Measurements from ENCODE around the gene SLC6A8.
"Not testable (repeated sequence)": the region's sequence is repeated elsewhere in the genome, so short reads cannot be mapped to it uniquely, and the experiment has no call there.

SLC6A8 gene

DNA sequence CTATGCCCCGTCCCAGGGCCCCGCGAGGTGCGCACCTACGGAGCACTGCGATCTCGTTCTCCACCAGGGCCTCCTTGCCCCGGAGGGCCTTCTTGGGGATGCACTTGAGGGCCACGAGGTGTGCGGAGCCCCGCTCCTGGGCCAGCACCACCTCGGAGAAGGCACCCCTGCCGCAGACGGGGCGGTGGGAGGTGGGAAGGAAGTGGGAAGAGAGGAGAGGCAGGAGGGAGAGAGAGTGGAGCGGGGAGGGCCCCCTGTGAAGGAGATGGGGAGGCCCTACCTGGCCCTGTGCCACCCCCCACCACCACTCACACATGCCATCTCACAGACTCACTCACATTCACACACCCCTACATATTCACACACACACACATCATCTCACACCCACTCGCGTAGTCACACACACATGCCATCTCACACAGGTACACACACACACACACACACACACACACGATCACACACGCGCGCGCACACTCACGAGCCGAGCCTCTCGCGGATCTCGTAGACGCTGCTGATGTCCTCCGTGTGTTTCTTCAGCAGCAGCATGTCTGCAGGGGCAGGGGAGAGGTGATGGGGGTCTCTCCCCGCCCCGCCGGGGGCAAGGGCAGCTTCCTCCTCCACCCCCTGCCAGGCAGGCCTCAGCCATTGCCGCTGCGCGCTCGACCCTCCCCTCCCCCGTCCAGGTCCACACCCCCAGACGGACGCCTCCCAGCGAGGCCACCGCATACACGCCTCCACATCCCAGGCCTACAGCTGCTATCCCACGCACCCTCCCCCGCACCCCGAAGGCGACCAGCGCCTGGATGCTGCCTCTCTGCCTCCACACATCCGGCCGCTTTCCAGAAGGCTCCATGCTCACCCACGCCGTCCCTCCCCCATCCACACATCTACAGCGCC lies 14.9 kb upstream of the SLC6A8 start:
- DNase-seq, result no peak

DNA sequence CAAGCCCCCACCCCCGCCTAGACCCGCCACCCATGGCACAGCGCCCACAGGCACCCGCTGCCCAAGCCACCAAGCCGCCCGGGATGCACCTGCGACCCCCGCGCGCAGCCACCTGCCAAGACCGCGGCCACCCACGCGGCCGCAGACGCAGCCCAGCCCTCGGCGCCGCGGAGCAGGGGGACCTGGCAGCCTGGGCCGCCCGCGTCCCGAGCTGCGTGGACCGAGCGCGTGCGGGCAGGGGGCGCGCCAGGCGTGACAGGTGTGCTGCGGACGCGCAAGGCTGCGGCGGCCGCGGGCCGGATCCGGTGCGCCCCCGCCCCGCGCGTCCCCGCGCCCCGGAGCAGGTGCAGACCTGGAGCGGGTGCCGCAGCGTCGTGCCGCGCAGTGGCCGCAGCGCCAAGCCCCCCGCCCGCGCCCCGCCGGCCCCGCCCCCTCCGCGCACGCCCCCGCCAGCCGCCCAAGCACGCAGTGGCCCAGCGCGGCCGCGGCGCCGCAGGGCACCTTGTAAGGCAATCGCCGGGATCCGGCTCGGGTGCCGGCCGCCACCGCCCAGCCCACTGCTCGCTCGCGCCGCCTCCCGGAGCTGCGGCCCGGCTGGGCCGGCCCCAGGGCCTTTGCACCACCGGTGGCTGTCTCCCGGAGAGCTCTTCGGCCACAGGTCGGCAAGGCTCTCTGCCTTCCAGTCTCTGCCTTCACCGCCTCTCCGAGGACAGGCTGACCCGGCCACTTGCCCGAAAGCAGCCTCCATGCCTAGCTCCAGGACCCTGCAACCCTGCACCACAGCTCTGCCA lies 14.1 kb upstream of the SLC6A8 start, which contains the start of gene PNCK:
TSS of gene PNCK (minus strand) at position 386 of the 791 bp plus-strand sequence. CDS start 737 bp downstream, outside the sequence.
- DNase-seq, result no peak

DNA sequence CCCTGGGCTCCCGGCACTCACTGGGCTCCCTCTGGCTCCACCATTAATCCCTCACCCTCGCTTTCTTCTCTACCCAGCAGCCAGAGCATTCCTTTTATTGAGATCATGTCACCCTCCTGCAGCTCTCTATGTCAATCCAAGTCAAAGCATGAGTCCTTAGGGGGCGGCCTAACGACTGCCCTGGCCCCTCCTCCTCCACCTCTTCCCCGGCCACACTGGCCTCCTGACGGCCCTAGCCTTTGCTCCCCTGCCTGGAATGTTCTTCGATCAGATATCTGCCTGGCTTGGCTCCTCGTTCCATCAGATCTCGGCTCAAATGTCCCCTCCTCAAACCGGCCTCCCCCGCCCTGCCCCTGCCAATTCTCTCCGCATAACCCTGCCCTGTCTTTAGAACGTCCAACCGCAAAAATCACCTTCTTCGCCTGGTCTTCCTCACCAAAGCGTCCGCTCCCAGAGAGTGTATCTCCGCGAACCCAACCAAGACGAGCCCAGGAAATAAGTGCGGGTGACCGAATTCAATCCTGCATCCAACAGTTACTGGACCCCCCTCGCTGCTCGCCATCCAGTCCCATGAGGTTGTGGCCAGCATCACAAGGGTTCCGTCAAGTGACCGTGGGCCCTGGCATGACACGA lies 13.4 kb upstream of the SLC6A8 start:
- no peak for DNase-seq

DNA sequence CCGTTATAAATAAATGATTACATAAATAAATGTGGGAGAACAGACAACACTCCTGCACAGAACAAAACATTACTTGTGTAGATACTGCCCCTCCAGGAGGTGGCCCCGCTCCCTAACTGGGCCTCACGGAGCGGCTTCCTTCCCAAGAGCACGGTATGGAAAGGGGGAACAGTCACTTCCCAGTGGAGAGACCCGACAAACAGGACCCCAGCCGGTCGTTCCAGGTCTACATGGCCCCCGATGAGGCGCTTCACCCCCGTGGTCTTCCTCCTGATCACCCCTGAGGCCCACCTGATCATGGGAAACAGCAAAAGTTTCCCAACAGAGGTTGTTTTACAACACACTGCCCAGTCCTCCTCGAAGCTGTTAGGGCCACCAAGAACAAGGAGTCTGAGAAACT lies 6.6 kb upstream of the SLC6A8 start:
- DNase-seq, result no peak

DNA sequence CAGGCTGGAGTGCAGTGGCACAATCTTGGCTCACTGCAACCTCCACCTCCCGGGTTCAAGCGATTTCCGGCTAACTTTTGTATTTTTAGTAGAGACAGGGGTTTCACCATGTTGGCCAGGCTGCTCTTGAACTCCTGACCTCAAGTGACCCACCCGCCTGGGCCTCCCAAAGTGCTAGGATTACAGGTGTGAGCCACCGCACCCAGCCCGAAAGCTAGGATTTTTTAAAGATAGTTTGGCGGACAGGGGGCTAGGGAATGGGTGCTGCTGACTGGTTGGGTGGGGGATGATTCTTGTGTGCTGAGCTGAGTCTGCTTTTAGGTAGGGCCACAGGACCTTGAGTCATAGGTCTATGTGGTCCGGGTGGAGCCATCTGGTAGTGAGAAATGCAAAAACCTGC lies 4.2 kb upstream of the SLC6A8 start:
- not testable (repeated sequence) for DNase-seq

DNA sequence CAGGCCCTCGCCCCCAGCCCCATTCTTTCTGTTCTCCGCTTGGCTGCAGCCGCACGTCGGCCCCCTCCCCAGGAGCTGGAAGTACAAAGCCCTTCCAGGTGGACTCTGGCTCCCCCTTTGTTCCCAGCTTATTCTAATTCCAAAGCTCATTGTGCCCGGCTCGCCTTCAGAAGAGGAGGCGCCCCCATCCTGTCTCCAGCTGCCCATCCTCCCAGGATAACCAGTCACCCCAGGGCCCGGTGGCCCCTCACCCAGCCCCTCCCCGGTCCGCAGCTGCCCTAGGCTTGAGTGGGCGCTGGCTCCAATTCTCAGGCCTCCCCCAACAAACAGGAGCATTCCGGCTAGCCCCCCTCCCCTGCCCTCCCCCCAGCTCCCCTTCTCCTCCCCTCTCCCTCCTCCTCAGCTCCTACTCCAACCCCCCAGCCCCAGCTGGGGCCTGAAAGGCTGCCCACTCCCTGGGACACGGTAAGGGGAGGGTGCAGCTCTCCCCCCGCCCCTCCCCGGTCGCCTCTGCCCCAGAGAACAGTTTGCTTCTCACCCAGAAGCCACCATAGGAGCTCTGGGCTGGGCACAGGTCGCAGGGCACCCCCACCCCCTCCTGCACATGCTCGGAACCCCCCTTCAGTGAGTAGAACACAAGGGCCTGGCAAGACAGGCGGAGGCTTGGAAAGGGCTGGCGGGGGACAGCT lies 3.1 kb upstream of the SLC6A8 start:
- peak; percentile 65 for DNase-seq

DNA sequence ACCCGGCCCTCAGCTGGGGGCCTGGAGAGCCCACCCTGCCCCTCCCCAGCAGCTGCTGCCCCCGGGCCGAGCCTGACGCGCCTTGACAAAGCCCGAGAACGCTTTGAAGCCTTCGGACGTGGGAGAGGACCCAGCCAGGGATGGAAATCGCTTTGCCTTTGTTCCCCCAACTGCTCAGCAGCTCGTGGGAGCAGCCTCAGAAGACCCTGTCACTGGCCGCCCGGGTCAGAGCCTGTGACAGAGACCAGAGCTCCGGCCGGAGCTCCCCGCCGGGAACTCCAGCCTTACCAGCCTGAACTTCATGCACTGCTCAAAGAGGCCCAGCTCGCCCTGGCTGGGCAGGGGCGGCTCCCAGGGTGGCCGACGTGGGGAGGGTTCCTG lies 2.6 kb upstream of the SLC6A8 start:
- no peak for DNase-seq

DNA sequence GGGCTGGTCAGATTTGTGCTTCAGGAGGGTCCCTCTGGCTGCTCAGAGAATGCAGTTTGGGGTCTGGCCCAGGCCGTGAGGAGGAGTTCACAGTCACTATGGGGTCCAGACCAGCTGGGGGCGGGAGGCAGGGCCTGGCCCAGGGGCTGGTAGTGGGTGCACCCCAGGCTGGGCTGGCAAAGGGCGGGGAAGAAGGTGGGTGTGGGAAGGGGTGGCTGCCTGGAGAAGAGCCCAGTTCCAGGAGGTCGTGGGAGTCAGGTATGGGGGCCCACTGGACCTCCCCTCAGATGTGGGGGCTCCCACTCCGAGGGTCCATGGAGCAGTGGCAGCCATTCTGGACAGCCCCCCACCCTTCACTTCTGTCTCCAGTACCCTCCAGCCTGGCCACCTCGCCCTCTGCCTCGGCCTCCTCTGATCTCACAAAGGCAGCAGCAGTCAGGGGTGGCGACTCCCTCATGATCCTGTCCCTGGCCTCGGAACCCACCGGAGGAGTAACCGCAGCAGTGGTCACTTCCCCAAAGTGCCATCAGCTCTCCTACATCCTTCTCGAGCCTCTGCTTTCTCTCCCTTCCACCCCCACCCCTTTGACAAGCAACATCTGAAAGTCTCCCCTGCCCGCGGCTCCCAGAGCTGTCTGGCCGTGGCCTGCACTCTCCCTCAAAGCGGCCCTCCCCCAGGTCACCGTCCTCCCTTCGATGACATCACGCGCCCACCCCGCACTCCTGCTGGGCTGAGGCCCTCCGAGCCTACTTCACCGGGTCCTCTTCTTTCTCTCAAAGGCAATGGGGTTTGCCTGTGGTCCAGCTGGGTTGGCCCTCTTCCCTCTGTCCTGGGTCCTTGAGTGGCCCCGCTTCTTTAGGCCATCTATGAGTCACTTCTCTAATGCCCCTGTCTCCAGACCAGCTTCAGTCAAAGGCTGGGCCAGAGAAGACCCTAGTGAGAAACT lies 1.7 kb upstream of the SLC6A8 start:
- peak; percentile 37 for DNase-seq

DNA sequence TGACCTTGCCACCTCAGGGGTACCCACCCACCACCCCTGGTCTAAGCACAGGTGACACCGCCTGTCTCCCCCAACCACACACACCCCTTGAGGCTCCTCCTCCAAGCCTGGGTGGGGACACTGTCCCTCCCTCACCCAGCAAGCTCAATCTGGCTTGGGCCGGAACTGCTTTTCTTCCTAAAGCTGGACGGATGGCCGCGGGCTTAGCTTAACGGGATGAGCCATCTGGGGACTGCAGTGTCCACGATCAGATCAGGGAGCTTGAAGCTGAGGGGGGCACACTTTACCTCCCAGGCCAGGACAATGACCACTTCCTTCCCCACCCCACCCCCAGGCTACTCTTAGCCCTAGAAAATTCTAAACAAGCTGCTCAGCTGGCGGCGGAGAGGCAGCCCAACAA lies 1.0 kb upstream of the SLC6A8 start:
- peak; percentile 48 for DNase-seq

DNA sequence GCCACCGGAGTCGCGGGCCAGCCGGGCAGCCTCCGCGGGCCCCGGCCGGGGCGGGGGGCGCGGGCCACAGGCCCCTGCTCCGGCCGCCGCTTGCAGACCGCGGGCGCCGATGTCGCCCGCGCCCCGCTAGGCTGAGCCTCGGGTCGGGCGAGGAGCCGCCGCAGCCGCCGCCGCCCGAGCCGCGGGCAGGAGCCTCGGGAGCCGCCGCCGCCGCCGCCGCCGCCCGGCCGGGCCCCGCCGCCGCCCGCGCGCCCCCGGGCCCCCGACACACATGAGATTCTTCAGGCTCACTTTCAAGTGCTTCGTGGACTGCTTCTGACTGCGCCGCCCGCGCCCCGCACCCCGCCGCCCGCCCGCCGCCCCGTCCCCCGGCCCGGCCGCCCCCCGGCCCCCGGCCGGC lies 345 bp downstream of the SLC6A8 start:
- DNase-seq, result no peak

DNA sequence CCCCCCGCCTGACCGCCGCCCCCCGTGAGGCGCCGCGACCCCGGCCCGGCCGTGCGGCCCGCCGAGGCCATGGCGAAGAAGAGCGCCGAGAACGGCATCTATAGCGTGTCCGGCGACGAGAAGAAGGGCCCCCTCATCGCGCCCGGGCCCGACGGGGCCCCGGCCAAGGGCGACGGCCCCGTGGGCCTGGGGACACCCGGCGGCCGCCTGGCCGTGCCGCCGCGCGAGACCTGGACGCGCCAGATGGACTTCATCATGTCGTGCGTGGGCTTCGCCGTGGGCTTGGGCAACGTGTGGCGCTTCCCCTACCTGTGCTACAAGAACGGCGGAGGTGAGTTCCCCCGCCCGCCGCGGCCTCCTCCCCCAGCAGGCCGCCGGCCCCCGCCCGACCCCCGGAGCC lies 780 bp downstream of the SLC6A8 start:
- DNase-seq, result no peak

DNA sequence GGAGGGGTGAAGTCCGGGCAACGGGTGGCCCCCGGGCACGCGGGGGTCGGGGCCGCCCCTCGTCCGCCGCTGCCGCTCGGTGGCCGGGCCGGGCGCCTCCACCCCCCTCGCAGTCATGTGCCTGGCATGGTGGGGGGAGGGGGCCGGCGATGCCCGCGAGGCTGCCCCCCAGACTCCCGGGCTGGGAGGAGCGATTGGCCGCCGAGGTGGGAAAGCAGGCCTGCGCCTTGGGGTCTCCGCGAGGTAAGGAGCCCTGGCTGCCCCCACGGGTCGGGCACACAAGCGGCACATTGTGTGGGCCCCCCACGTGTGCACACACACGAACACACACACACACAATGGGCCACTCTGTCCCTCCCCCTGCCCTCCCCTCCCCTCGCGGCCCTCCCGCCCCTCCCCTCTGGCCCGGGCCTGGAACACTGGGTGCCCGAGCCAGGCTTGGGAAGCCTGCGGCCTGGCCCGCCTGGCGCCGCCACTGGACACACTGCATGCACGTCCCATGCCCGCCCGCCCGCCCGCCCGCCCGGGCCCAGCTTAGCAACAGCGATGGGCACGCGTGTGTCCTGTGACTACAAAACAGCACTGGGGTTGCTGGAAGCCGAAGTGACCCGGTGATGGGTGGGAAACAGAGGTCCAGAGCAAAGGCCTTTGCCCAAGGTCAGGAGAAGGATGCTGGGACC lies 1.3 kb downstream of the SLC6A8 start:
- peak; percentile 34 for DNase-seq

DNA sequence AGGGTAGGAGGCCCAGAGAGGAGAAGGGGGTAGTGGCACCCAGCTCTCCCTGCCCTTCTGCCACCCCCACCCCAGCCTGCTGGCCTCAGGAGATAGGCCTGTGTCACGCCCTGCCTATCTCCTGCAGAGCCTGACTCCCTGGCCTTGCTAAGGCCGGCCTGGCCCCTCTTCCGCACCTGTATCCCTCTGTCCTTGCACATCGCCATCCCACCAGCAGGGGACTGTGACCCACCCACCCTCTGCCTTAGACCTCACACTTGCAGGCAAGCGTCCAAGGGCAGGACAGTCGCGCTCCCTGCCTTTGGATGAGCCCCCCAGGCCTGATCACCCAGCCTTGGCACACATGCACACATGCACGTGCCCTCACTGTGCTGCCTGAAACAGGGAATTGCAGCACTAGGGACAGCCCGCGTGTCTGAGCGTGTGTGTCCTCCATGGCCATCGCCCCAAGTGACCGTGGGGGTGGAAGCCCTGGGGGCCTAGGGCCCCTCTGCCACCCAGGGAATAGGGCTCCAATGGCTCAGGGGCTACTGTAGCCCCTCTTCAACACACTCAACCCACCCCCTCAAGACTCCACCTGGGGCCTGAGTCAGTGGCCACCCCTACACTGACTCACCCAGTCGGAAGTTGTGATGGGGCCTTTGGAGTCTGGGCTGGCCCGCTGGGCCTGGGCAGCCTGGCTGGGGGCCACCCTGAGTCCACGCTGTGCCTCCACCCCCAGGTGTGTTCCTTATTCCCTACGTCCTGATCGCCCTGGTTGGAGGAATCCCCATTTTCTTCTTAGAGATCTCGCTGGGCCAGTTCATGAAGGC lies 2.1 kb downstream of the SLC6A8 start:
- peak; percentile 35 for DNase-seq

DNA sequence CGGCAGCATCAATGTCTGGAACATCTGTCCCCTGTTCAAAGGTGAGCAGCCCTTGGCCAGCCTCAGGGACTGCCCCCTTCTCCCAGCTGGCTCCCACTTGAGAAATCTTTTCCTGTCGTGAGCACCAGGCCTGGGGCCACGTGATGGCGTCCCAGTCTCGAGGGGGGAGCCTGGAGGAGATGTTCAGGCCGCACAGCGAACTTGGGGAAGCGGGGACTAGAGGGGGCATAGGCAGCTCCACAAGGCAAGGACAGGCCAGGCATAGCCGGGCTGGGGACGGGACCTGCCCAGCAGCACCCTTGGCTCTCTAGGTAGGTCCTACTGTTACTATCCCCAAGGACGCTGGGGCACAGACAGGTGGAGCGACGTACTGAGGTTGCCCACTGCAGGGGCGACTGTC lies 2.7 kb downstream of the SLC6A8 start:
- DNase-seq, result no peak

DNA sequence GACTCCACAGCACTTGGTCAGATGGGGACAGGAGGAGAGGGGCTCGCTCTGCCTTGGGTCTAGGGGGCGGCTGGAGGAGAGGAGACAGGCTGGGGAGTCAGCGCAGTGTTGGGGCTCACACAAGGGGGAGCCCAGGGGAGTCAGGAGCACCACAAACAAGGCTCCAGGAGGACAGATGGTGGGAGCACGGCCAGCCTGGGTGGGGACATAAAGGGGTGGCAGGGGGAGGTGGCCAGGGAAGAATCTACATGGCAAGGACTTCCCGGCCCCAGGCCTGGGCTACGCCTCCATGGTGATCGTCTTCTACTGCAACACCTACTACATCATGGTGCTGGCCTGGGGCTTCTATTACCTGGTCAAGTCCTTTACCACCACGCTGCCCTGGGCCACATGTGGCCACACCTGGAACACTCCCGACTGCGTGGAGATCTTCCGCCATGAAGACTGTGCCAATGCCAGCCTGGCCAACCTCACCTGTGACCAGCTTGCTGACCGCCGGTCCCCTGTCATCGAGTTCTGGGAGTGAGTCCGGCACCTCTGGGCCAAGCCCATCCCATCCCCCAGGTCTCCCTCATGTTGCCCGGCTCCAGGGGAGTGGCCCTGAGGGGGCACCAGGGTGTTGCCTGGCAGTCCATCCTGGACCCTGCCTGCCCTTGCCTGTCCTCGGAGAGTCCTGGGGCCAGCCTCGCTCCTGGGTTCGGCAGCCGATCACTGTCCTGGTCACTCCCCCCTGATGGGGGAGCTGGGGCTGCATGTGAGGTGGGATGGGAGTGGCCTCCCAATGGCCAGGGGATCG lies 3.5 kb downstream of the SLC6A8 start:
- not testable (repeated sequence) for DNase-seq

DNA sequence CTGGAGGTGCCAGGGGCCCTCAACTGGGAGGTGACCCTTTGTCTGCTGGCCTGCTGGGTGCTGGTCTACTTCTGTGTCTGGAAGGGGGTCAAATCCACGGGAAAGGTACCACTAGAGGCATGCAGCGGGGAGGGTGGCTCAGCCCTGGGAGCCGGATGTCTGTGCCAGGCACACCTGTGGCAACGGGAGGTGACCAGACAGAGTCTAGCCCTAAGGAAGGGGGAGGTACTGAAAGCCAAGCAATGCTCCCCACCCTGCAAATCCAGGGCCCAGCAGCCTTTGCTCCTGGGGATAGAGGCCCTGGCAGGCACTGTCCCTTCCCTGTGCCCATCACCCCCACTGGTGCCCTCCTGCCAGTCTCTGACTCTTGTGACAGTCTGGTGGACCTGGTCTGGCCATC lies 4.3 kb downstream of the SLC6A8 start:
- DNase-seq, result no peak

DNA sequence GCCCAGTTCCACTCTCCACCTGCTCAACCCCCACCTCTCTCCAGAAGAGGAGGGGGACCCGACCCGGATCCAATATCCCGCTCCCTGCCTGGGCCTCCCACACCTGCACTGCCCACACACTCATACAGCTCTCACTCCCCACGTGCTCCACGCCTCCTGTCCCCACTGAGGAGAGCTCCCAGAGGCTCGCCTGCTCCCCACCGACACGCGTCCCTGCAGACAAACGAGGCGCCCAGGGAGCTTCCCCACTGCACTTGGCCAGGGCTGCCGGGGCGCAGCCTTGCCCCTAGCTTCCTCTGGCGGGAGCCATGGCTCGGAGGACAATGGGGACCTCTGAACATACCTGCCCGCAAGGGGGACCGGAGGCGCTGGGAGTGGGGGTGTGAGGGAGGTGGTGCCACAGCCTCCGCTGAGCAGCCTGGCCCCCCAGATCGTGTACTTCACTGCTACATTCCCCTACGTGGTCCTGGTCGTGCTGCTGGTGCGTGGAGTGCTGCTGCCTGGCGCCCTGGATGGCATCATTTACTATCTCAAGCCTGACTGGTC lies 5.0 kb downstream of the SLC6A8 start:
- DNase-seq, result no peak

DNA sequence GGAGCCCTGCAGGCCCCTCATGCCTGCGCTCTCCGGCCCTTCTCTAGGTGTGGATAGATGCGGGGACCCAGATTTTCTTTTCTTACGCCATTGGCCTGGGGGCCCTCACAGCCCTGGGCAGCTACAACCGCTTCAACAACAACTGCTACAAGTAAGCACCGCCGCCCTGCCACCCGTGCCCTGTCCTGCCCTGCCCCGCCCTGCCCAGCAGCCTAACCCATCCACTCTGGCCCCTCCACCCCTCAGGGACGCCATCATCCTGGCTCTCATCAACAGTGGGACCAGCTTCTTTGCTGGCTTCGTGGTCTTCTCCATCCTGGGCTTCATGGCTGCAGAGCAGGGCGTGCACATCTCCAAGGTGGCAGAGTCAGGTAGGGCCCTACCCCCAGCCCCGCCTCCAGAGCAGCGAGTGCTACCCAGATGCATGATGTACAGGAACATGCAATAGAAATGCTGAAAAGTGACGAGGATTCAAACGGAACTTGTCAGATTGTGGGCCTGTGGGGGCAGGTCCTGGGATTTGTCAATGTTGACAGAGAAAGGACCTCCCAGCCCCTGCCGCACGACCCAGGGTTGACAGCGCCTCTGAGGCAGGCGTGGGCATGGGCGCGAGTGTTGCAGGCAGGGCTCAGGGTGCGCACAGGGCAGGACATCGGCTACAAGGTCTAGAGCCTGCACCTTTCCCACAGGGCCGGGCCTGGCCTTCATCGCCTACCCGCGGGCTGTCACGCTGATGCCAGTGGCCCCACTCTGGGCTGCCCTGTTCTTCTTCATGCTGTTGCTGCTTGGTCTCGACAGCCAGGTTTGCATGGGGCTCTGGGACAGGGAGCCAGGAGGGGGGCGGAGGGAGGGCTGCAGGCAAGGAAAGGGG lies 5.7 kb downstream of the SLC6A8 start:
- no peak for DNase-seq

All from eye (tissue), 1 donor.